Measurements from ENCODE around the gene FILIP1L. TPM values are rescaled to one million over a fixed set of nuclear protein-coding genes. Genes with fewer than 3 reads are reported as not detected.

FILIP1L gene
- total RNA-seq, 1 donor from 2014 or later: 19.4 TPM

- H3K4me3 Mint-ChIP-seq (ENCODE audit: low read depth): no peak overlapping the region
- H3K9me3 Mint-ChIP-seq (ENCODE audit: low read depth): no peaks in the 10 kb centered on the region
- DNase-seq (ENCODE audit: low spot score, unreplicated experiment): no peak
- no peak overlapping the region for H3K27ac Mint-ChIP-seq
- no peak for TF ChIP-seq CTCF (IDR thresholded peaks at IDR 0.05; ENCODE audit: unreplicated experiment)
- no peaks in the 10 kb centered on the region for H3K36me3 Mint-ChIP-seq (ENCODE audit: insufficient read depth)
- H3K27me3 Mint-ChIP-seq: no peaks in the 10 kb centered on the region
- H3K4me1 Mint-ChIP-seq (ENCODE audit: low read depth): peaks cover 4% of the 10 kb centered on the region
These were observed 276.6 kb downstream of the FILIP1L start for GRCh38 chr3:99837715-99838114.

GRCh38 chr3:99836681-99837080 lies 277.6 kb downstream of the FILIP1L start:
- no peaks in the 10 kb centered on the region for H3K9me3 Mint-ChIP-seq (ENCODE audit: low read depth)
- H3K4me1 Mint-ChIP-seq (ENCODE audit: low read depth): peaks cover 4% of the 10 kb centered on the region
- no peak for DNase-seq (ENCODE audit: low spot score, unreplicated experiment)
- no peaks in the 10 kb centered on the region for H3K36me3 Mint-ChIP-seq (ENCODE audit: insufficient read depth)
- no peak for TF ChIP-seq CTCF (IDR thresholded peaks at IDR 0.05; ENCODE audit: unreplicated experiment)
- no peaks in the 10 kb centered on the region for H3K27me3 Mint-ChIP-seq
- no peak overlapping the region for H3K4me3 Mint-ChIP-seq (ENCODE audit: low read depth)
- H3K27ac Mint-ChIP-seq: no peak overlapping the region

- DNase-seq (ENCODE audit: low spot score, unreplicated experiment): no peak
These were observed 279.9 kb downstream of the FILIP1L start for GRCh38 chr3:99834211-99834957.

GRCh38 chr3:99833617-99834205 lies 280.6 kb downstream of the FILIP1L start:
- no peak overlapping the region for H3K4me3 Mint-ChIP-seq (ENCODE audit: low read depth)
- H3K36me3 Mint-ChIP-seq (ENCODE audit: insufficient read depth): no peaks in the 10 kb centered on the region
- no peaks in the 10 kb centered on the region for H3K9me3 Mint-ChIP-seq (ENCODE audit: low read depth)
- no peak overlapping the region for H3K27ac Mint-ChIP-seq
- no peaks in the 10 kb centered on the region for H3K27me3 Mint-ChIP-seq
- TF ChIP-seq CTCF (IDR thresholded peaks at IDR 0.05; ENCODE audit: unreplicated experiment): no peak
- DNase-seq (ENCODE audit: low spot score, unreplicated experiment): no peak
- H3K4me1 Mint-ChIP-seq (ENCODE audit: low read depth): peaks cover 14% of the 10 kb centered on the region

More at GRCh38 chr3:99834211-99834957, 279.9 kb downstream of the FILIP1L start:
- TF ChIP-seq CTCF (IDR thresholded peaks at IDR 0.05; ENCODE audit: unreplicated experiment): no peak
- Mint-ChIP-seq H3K9me3 (ENCODE audit: low read depth) (no peaks in the 10 kb centered on the region), H3K27me3 (no peaks in the 10 kb centered on the region), H3K36me3 (ENCODE audit: insufficient read depth) (no peaks in the 10 kb centered on the region), H3K4me3 (ENCODE audit: low read depth) (no peak overlapping the region), H3K4me1 (ENCODE audit: low read depth) (peaks cover 8% of the 10 kb centered on the region), H3K27ac (no peak overlapping the region)

- peaks cover 15% of the 10 kb centered on the region for H3K4me1 Mint-ChIP-seq (ENCODE audit: low read depth)
- no peak overlapping the region for H3K27ac Mint-ChIP-seq
- H3K4me3 Mint-ChIP-seq (ENCODE audit: low read depth): no peak overlapping the region
- no peak for DNase-seq (ENCODE audit: low spot score, unreplicated experiment)
- H3K27me3 Mint-ChIP-seq: no peaks in the 10 kb centered on the region
- TF ChIP-seq CTCF (IDR thresholded peaks at IDR 0.05; ENCODE audit: unreplicated experiment): no peak
- no peaks in the 10 kb centered on the region for H3K9me3 Mint-ChIP-seq (ENCODE audit: low read depth)
- H3K36me3 Mint-ChIP-seq (ENCODE audit: insufficient read depth): no peaks in the 10 kb centered on the region
These were observed 284.5 kb downstream of the FILIP1L start for GRCh38 chr3:99829844-99830243.

All from progenitor cell of endocrine pancreas (in vitro differentiated cells).